ENCODE data around the gene RASSF1. TPM values are rescaled to one million over a fixed set of nuclear protein-coding genes. Genes with fewer than 3 reads are reported as not detected.

The RASSF1 gene
- total RNA-seq, 1 experiment from 2014 or later, result 29.6 TPM

GRCh38 chr3:50319894-50320625, 20.6 kb downstream of the RASSF1 start:
- POLR2A ChIA-PET, result interaction anchor here (1.9 kb wide), 1 partner anchor 28 kb away, joined by 4 read pairs; the partner anchor contains the start of gene IFRD2
- Histone ChIP-seq H3K4me2 (ENCODE audit: low read length) (peak overlapping the region; percentile 92), H3K9me2 (ENCODE audit: insufficient read depth) (no peaks in the 10 kb centered on the region), H4K20me1 (ENCODE audit: insufficient read depth) (no peaks in the 10 kb centered on the region), H3K27me3 (ENCODE audit: insufficient read depth, low read length) (no peaks in the 10 kb centered on the region), H3K27ac (ENCODE audit: low read depth, low read length) (peak overlapping the region; percentile 93), H2AFZ (ENCODE audit: low read depth, low read length, poor library complexity, severe bottlenecking) (no peak overlapping the region), H3K4me1 (ENCODE audit: control insufficient read depth in 1 of 2, insufficient read depth in 2 of 2, low read length in 2 of 2) (peaks cover 64 to 90% of the 10 kb centered on the region in 2 experiments), H3K9ac (ENCODE audit: low read length) (peak overlapping the region; percentile 88), H3K79me2 (ENCODE audit: insufficient read depth, low read length) (peaks cover 46% of the 10 kb centered on the region), H3K9me3 (ENCODE audit: control insufficient read depth in 1 of 2, insufficient read depth in 1 of 2, low read depth in 1 of 2, low read length in 2 of 2) (no peaks in the 10 kb centered on the region), H3K36me3 (ENCODE audit: control insufficient read depth in 1 of 2, insufficient read depth in 2 of 2, low read length in 2 of 2) (peaks cover 4 to 19% of the 10 kb centered on the region in 2 experiments; a peak in 1 of 4 replicates), H3K4me3 (replicated peaks in 1 of 2; ENCODE audit: low read depth in 1 of 2, low read length in 2 of 2) (peak overlapping the region; percentile 64 to 92)
- intact Hi-C loops (cut with micrococcal nuclease), result no loop called here
- CTCF ChIA-PET, result no interaction called here
- no TSS peak for BruUV-seq (replicated peaks)
- no peak for ATAC-seq
- DNase-seq (ENCODE audit: low read depth, low spot score), result no peak
- TF ChIP-seq FOSL1 (IDR thresholded peaks at IDR 0.05; ENCODE audit: low read depth) (no peak), ZFX (IDR thresholded peaks at IDR 0.05) (no peak), TCF7L2 (IDR thresholded peaks at IDR 0.05; ENCODE audit: borderline replicate concordance, extremely low read depth, insufficient read depth, insufficient read length) (peak; percentile 17), EZH2 (IDR thresholded peaks at IDR 0.05) (no peak), CTCF (IDR thresholded peaks at IDR 0.05 in 2 of 3, conservative IDR thresholded peaks at IDR 0.05 in 1 of 3; ENCODE audit: borderline replicate concordance in 1 of 3, insufficient read depth in 1 of 3, low read depth in 2 of 3, low read length in 2 of 3) (peak in 2 of 3 experiments; percentile 21 to 41; a peak in 3 of 6 replicates)
- RAD21 ChIA-PET (ENCODE audit: low non-redundant PET in 1 of 2, low total read pairs in 2 of 2, uncharacterized antibody in 2 of 2, unreplicated experiment in 2 of 2), result interaction anchor here in 1 of 2 experiments (1.7 kb wide), 1 partner anchor 21 kb away, joined by 5 read pairs; the partner anchor contains the start of genes HYAL3 and NAA80
